ENCODE results near the gene AEBP2. TPM values are rescaled to one million over a fixed set of nuclear protein-coding genes. Genes with fewer than 3 reads are reported as not detected.
"Not testable (repeated sequence)": the region's sequence is repeated elsewhere in the genome, so short reads cannot be mapped to it uniquely, and the experiment has no call there.

The AEBP2 gene
- total and polyA plus RNA-seq, 2 of the 4 experiments (the other 2 are of a cell fraction) = 15.5 to 21.7 TPM

DNA sequence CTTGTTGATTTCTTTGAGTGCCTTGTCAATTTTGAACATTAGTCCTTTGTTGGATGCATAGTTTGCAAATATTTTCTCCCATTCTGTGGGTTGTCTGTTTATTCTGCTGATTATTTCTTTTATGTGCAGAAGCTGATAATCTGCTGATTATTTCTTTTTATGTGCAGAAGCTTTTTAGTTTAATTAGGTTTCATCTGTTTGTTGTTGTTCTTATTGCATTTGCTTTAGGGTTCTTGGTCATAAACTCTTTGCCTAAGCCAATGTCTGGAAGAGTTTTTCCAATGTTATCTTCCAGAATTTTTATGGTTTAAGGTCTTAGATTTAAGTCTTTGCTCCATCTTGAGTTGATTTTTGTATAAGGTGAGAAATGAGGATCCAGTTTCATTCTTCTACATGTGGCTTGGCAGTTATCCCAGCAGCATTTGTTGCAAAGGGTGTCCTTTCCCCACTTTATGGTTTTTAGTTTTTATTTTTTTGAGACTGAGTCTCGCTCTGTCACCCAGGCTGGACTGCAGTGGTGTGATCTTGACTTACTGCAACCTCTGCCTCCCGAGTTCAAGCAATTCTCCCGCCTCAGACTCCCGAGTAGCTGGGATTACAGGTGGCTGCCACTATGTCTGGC lies 36.7 kb downstream of the AEBP2 start:
- peak; percentile 27 for DNase-seq
- H2BK20ac ChIP-seq (ENCODE audit: low read depth, low read length); H3K4ac ChIP-seq (ENCODE audit: low read depth, low read length); CTCF ChIA-PET; H4K8ac ChIP-seq (ENCODE audit: low read depth in 2 of 2, low read length in 2 of 2); BruUV-seq (replicated peaks); dilution Hi-C loops (cut with HindIII; ENCODE audit: low sequenced_read_pairs, unreplicated experiment); H3K4me2 ChIP-seq (ENCODE audit: low read depth, low read length); H3K4me3 ChIP-seq (ENCODE audit: insufficient read depth, low read depth, low read length); H3K14ac ChIP-seq (replicated peaks; ENCODE audit: low read depth, low read length); in situ Hi-C loops (cut with MboI; ENCODE audit: low sequenced_read_pairs); H4K5ac ChIP-seq (ENCODE audit: low read depth, low read length); H2AK9ac ChIP-seq (replicated peaks; ENCODE audit: low read depth, low read length, poor library complexity); H3K9me3 ChIP-seq (ENCODE audit: control insufficient read depth, insufficient read depth, low read length); H3K36me3 ChIP-seq (ENCODE audit: control insufficient read depth, insufficient read depth, low read length); POLR2A ChIA-PET (ENCODE audit: unreplicated experiment); H4K91ac ChIP-seq (ENCODE audit: insufficient read depth, low read depth, low read length); H2AFZ ChIP-seq (replicated peaks; ENCODE audit: low read length, poor library complexity); H3K4me1 ChIP-seq (ENCODE audit: control insufficient read depth, insufficient read depth, low read length); H3K9ac ChIP-seq (ENCODE audit: low read depth, low read length); H2BK120ac ChIP-seq (ENCODE audit: low read depth, low read length); H2BK15ac ChIP-seq (ENCODE audit: low read depth, low read length); H2AK5ac ChIP-seq (ENCODE audit: low read depth, low read length); H3K9me1 ChIP-seq (ENCODE audit: insufficient read depth, low read length); H3K23ac ChIP-seq (ENCODE audit: low read depth, low read length); H3K27me3 ChIP-seq (ENCODE audit: control insufficient read depth, insufficient read depth, low read length); H3K27ac ChIP-seq (ENCODE audit: insufficient read depth, low read length); H3K18ac ChIP-seq (ENCODE audit: low read depth, low read length); intact Hi-C loops (cut with micrococcal nuclease); ATAC-seq (ENCODE audit: low read depth); H3K56ac ChIP-seq (ENCODE audit: extremely low read depth, insufficient read depth, low read length); H2BK5ac ChIP-seq (ENCODE audit: low read depth, low read length, poor library complexity, severe bottlenecking): not testable (repeated sequence)
- WGBS, 2 experiments (ENCODE audit: extremely low coverage in 2 of 2, insufficient read length in 1 of 2) = no CpG with 5 or more reads among the region's 4 CpGs
- H4K20me1 ChIP-seq (ENCODE audit: insufficient read depth, low read length) = peaks cover 28% of the 10 kb centered on the region
- H3K79me1 ChIP-seq (ENCODE audit: low read depth in 1 of 2, low read length in 2 of 2) = peaks cover 14 to 49% of the 10 kb centered on the region in 2 experiments

Measured in IMR-90 (cell line).